Activated CD4-positive, alpha-beta T cell treated with anti-CD3 and anti-CD28 coated beads, Interleukin-2, amount 10 ng/mL, durations not matched to agents 24 days and 14 days (primary cell): ENCODE results near the gene ZNF182. TPM values are rescaled to one million over a fixed set of nuclear protein-coding genes. Genes with fewer than 3 reads are reported as not detected.
A peak's percentile ranks its signal among the peaks of the same experiment; 100 is the strongest.
"Not testable (repeated sequence)": the region's sequence is repeated elsewhere in the genome, so short reads cannot be mapped to it uniquely, and the experiment has no call there.

Experiments
- DNase-seq: peaks from one replicate; pipeline ENCODE4 v3.0.0; 2022
- H3K27ac Mint-ChIP-seq: one replicate; pipeline ENCODE4 v1.8.0; 2022; ENCODE audit warnings: mild to moderate bottlenecking, mixed read lengths
- H3K27me3 Mint-ChIP-seq: one replicate; pipeline ENCODE4 v1.8.0; 2022; ENCODE audit warnings: mixed read lengths
- H3K36me3 Mint-ChIP-seq: one replicate; pipeline ENCODE4 v1.8.0; 2022; ENCODE audit warnings: low read depth, mild to moderate bottlenecking, mixed read lengths
- H3K4me1 Mint-ChIP-seq: one replicate; pipeline ENCODE4 v1.8.0; 2021; ENCODE audit warnings: mixed read lengths
- H3K4me3 Mint-ChIP-seq: one replicate; pipeline ENCODE4 v1.8.0; 2022; ENCODE audit warnings: mild to moderate bottlenecking, moderate library complexity, mixed read lengths
- H3K9me3 Mint-ChIP-seq: one replicate; pipeline ENCODE4 v1.8.0; 2021; ENCODE audit warnings: mixed read lengths
- intact Hi-C: fragments of 100-400 bp; cut with micrococcal nuclease; formaldehyde crosslinking; loops from one replicate; pipeline ENCODE4 v1.15.1; 2023
- total RNA-seq: library from RNA; stranded (reverse); gene quantifications from 2 replicates; pipeline ENCODE4 v1.2.3, GENCODE V29; 2022

Gene ZNF182
- total RNA-seq, 1 donor from 2014 or later, result 5.7 TPM

GRCh38 chrX:48020472-48020871 is 16.7 kb upstream of the ZNF182 start:
- intact Hi-C loops, result loop anchor here (10.0 kb wide), 1 partner anchor 526 kb away; no protein-coding TSS in a partner anchor
- not testable (repeated sequence) for H3K9me3 Mint-ChIP-seq, H3K27me3 Mint-ChIP-seq, H3K36me3 Mint-ChIP-seq
- Mint-ChIP-seq H3K4me1 (peaks cover 12% of the 10 kb centered on the region), H3K27ac (peak overlapping the region; percentile 74), H3K4me3 (peak overlapping the region; percentile 39)
- peak; percentile 64 for DNase-seq

- intact Hi-C loops, result loop anchor here (10.0 kb wide), 1 partner anchor 525 kb away; no protein-coding TSS in a partner anchor
- H3K9me3 Mint-ChIP-seq, H3K27ac Mint-ChIP-seq, H3K27me3 Mint-ChIP-seq, H3K4me3 Mint-ChIP-seq, DNase-seq, H3K36me3 Mint-ChIP-seq: not testable (repeated sequence)
- H3K4me1 Mint-ChIP-seq, result peaks cover 12% of the 10 kb centered on the region
Observed at GRCh38 chrX:48019892-48020291, 16.1 kb upstream of the ZNF182 start.

GRCh38 chrX:48016583-48017310 is 13.0 kb upstream of the ZNF182 start:
- H3K4me1 Mint-ChIP-seq, result peaks cover 11% of the 10 kb centered on the region

GRCh38 chrX:48009445-48009960 is 5.7 kb upstream of the ZNF182 start:
- H3K36me3 Mint-ChIP-seq, H3K27me3 Mint-ChIP-seq, H3K9me3 Mint-ChIP-seq, intact Hi-C loops, H3K4me1 Mint-ChIP-seq, H3K27ac Mint-ChIP-seq, H3K4me3 Mint-ChIP-seq, DNase-seq: not testable (repeated sequence)

More at GRCh38 chrX:48016583-48017310, 13.0 kb upstream of the ZNF182 start:
- H3K4me3 Mint-ChIP-seq, DNase-seq, H3K9me3 Mint-ChIP-seq, H3K27me3 Mint-ChIP-seq, H3K27ac Mint-ChIP-seq, H3K36me3 Mint-ChIP-seq, intact Hi-C loops: not testable (repeated sequence)

GRCh38 chrX:48006688-48007087 is 2.9 kb upstream of the ZNF182 start, which contains the start of gene SPACA5:
Gene SPACA5 (plus strand): TSS chrX:48006988. CDS start chrX:48007803, 815 bp downstream.
- H3K27ac Mint-ChIP-seq, intact Hi-C loops, H3K9me3 Mint-ChIP-seq, H3K4me3 Mint-ChIP-seq, H3K27me3 Mint-ChIP-seq, DNase-seq: not testable (repeated sequence)
- Mint-ChIP-seq H3K36me3 (peaks cover 11% of the 10 kb centered on the region), H3K4me1 (peaks cover 10% of the 10 kb centered on the region)

GRCh38 chrX:48003367-48003757 is 427 bp downstream of the ZNF182 start:
- peaks cover 16% of the 10 kb centered on the region for H3K4me1 Mint-ChIP-seq
- H3K27me3 Mint-ChIP-seq, result no peaks in the 10 kb centered on the region
- DNase-seq, result peak; percentile 73
- peak overlapping the region; percentile 100 for H3K27ac Mint-ChIP-seq
- intact Hi-C loops, result no loop called here
- H3K9me3 Mint-ChIP-seq, result peaks cover 4% of the 10 kb centered on the region
- peaks cover 32% of the 10 kb centered on the region for H3K36me3 Mint-ChIP-seq
- peak overlapping the region; percentile 100 for H3K4me3 Mint-ChIP-seq

- Mint-ChIP-seq H3K4me3 (peak overlapping the region; percentile 100), H3K27ac (no peak overlapping the region), H3K9me3 (peaks cover 4% of the 10 kb centered on the region), H3K27me3 (no peaks in the 10 kb centered on the region), H3K4me1 (peaks cover 16% of the 10 kb centered on the region), H3K36me3 (peaks cover 36% of the 10 kb centered on the region)
- intact Hi-C loops, result no loop called here
- no peak for DNase-seq
Observed at GRCh38 chrX:48002929-48003328, 860 bp downstream of the ZNF182 start.

GRCh38 chrX:48002319-48002718 is 1.5 kb downstream of the ZNF182 start:
- H3K36me3 Mint-ChIP-seq, result peaks cover 41% of the 10 kb centered on the region
- DNase-seq, result no peak
- H3K27me3 Mint-ChIP-seq, result no peaks in the 10 kb centered on the region
- peak overlapping the region; percentile 10 for H3K27ac Mint-ChIP-seq
- peaks cover 16% of the 10 kb centered on the region for H3K4me1 Mint-ChIP-seq
- peaks cover 4% of the 10 kb centered on the region for H3K9me3 Mint-ChIP-seq
- intact Hi-C loops, result no loop called here
- peak overlapping the region; percentile 64 for H3K4me3 Mint-ChIP-seq

- H3K4me3 Mint-ChIP-seq, result no peak overlapping the region
- H3K9me3 Mint-ChIP-seq, result peaks cover 4% of the 10 kb centered on the region
- no peaks in the 10 kb centered on the region for H3K27me3 Mint-ChIP-seq
- no peak for DNase-seq
- H3K36me3 Mint-ChIP-seq, result peaks cover 52% of the 10 kb centered on the region
- intact Hi-C loops, result no loop called here
- no peak overlapping the region for H3K27ac Mint-ChIP-seq
- peaks cover 16% of the 10 kb centered on the region for H3K4me1 Mint-ChIP-seq
Observed at GRCh38 chrX:48001260-48001659, 2.5 kb downstream of the ZNF182 start.

- Mint-ChIP-seq H3K27ac (no peak overlapping the region), H3K36me3 (peaks cover 84% of the 10 kb centered on the region), H3K27me3 (no peaks in the 10 kb centered on the region), H3K4me1 (peaks cover 17% of the 10 kb centered on the region), H3K9me3 (peaks cover 11% of the 10 kb centered on the region), H3K4me3 (no peak overlapping the region)
- no peak for DNase-seq
- intact Hi-C loops, result loop anchor here (5.0 kb wide), 1 partner anchor 35 kb away; no protein-coding TSS in a partner anchor
Observed at GRCh38 chrX:47992669-47993068, 11.1 kb downstream of the ZNF182 start.

GRCh38 chrX:47992095-47992380 is 11.8 kb downstream of the ZNF182 start:
- Mint-ChIP-seq H3K9me3 (peaks cover 11% of the 10 kb centered on the region), H3K4me1 (peaks cover 17% of the 10 kb centered on the region), H3K36me3 (peaks cover 85% of the 10 kb centered on the region), H3K27ac (peak overlapping the region; percentile 67), H3K4me3 (no peak overlapping the region), H3K27me3 (no peaks in the 10 kb centered on the region)
- intact Hi-C loops, result loop anchor here (5.0 kb wide), 1 partner anchor 35 kb away; no protein-coding TSS in a partner anchor
- DNase-seq, result no peak

- intact Hi-C loops, result loop anchor here (5.0 kb wide), 1 partner anchor 36 kb away; no protein-coding TSS in a partner anchor
- Mint-ChIP-seq H3K27me3 (no peaks in the 10 kb centered on the region), H3K4me3 (no peak overlapping the region), H3K9me3 (peaks cover 12% of the 10 kb centered on the region), H3K4me1 (peaks cover 17% of the 10 kb centered on the region), H3K27ac (peak overlapping the region; percentile 67), H3K36me3 (peaks cover 85% of the 10 kb centered on the region)
- no peak for DNase-seq
Observed at GRCh38 chrX:47991263-47992094, 12.3 kb downstream of the ZNF182 start.

- H3K9me3 Mint-ChIP-seq, result peaks cover 21% of the 10 kb centered on the region
- intact Hi-C loops, result no loop called here
- H3K4me3 Mint-ChIP-seq, result no peak overlapping the region
- no peaks in the 10 kb centered on the region for H3K4me1 Mint-ChIP-seq
- peaks cover 77% of the 10 kb centered on the region for H3K36me3 Mint-ChIP-seq
- no peak for DNase-seq
- no peak overlapping the region for H3K27ac Mint-ChIP-seq
- no peaks in the 10 kb centered on the region for H3K27me3 Mint-ChIP-seq
Observed at GRCh38 chrX:47976254-47977151, 27.3 kb downstream of the ZNF182 start.
